Transverse colon (tissue), 4 donors: Measurements from ENCODE around the gene PHETA2.
"Not testable (repeated sequence)": the region's sequence is repeated elsewhere in the genome, so short reads cannot be mapped to it uniquely, and the experiment has no call there.

Experiments used
- EP300 ChIP-seq: sonication (generic); formaldehyde crosslinking; IDR thresholded peaks from one replicate; pipeline ENCODE4 v1.6.1; 2017; ENCODE audit warnings: antibody characterized with exemption, low read depth
- POLR2A ChIP-seq: fragments of 450-650 bp; IDR thresholded peaks from one replicate; pipeline ENCODE4 v1.6.1; 2016; ENCODE audit warnings: antibody characterized with exemption, mild to moderate bottlenecking, moderate library complexity
- POLR2AphosphoS5 ChIP-seq, 3 donors: sonication (generic); formaldehyde crosslinking; IDR thresholded peaks; one replicate each; pipeline ENCODE4 v1.6.1; 2016; ENCODE audit warnings: antibody characterized with exemption in 3 of 3
- TF ChIP-seq, protein P1 (sequence below), 5 experiments: fragments of 200-600 bp in 3 of 5; fragments of 450-650 bp in 2 of 5; sonication (generic) in 3 of 5; IDR thresholded peaks; 1 replicate in 2 of 5; 2 replicates in 3 of 5; pipeline ENCODE4 v1.5.1; 2016 to 2017; ENCODE audit warnings: antibody characterized with exemption in 5 of 5, inconsistent platforms in 3 of 5, mild to moderate bottlenecking in 2 of 5, moderate library complexity in 1 of 5

DNA sequence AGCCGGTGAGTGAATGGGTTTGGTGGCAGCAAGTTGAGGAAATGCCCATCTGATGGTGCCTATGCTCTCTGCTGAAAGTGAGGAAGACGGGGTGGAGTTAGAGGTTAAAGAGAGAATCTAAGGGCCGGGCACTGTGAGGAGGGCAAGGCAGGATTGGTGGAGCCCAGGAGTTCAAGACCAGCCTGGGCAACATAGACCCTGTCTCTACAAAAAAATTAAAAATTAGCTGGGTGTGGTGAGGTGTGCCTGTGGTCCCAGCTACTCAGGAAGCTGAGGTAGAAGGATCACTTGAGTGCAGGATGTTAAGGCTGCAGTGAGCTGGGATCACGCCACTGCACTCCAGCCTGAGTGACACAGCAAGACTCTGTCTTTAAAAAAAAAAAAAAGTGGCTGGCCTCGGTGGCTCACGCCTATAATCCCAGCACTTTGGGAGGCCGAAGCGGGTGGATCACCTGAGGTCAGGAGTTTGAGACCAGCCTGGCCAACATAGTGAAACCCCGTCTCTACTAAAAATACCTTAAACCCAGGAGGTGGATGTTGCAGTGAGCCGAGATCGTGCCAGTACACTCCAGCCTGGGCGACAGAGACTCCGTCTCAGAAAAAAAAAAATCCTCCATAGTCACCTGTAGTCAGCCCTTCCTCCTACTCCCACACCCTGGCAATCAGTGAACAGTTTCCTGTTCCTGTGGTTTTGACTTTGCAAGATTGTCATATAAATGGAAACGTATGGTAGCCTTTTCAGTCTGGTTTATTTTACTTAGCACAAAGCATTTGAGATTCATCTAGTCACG, 46.4 kb downstream of the PHETA2 start:
- TF ChIP-seq, protein P1, sequence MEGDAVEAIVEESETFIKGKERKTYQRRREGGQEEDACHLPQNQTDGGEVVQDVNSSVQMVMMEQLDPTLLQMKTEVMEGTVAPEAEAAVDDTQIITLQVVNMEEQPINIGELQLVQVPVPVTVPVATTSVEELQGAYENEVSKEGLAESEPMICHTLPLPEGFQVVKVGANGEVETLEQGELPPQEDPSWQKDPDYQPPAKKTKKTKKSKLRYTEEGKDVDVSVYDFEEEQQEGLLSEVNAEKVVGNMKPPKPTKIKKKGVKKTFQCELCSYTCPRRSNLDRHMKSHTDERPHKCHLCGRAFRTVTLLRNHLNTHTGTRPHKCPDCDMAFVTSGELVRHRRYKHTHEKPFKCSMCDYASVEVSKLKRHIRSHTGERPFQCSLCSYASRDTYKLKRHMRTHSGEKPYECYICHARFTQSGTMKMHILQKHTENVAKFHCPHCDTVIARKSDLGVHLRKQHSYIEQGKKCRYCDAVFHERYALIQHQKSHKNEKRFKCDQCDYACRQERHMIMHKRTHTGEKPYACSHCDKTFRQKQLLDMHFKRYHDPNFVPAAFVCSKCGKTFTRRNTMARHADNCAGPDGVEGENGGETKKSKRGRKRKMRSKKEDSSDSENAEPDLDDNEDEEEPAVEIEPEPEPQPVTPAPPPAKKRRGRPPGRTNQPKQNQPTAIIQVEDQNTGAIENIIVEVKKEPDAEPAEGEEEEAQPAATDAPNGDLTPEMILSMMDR (IDR thresholded peaks at IDR 0.05), result not testable (repeated sequence)
- not testable (repeated sequence) for TF ChIP-seq EP300; POLR2A; POLR2AphosphoS5 (IDR thresholded peaks at IDR 0.05)
